ENCODE data around the gene HPS6. TPM values are rescaled to one million over a fixed set of nuclear protein-coding genes. Genes with fewer than 3 reads are reported as not detected.
A peak's percentile ranks its signal among the peaks of the same experiment; 100 is the strongest.

Gene HPS6
- total and polyA plus RNA-seq, 9 of the 15 experiments (the other 6 are each of a cell fraction or from before 2014, with no cell fraction given) = 0.45 to 14.0 (median 4.5) TPM

DNA sequence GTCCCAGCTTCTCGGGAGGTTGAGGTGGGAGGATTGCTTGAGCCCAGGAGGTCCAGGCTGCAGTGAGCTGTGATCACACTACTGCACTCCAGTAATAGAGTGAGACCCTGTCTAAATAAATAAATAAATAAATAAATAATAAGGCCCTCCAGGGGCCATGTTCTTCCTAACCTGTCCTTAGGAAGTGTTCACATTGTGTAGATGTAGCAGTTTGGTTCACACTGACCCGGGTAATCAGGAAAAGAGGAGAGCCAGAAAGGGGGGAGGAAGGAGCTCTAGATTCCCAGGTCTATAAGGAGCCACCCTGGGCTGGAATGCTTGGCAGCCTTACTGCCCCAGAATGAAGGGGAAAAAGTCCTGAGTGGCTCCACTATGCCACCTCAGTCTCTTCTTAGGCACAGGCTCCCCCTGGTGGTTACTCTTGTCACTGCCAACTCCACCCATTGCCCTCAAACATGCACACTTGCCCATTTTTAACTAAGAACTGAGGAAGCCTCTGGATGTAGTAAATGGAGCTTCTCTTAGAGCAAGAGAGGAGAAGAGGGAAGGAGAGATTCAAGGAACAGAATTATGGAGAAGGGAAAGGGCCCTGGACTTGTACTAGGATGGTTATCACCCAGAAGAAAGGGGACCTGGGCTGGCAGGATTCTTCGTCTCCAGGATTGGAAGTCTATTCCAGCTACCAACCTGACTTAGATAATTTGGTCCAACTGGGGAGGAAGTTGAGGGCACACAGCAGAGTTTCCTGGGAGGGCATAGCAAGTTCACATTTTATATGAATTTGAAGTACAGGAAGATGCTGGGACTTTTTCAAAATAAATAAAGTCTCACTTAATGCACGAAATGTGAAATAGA is 7.8 kb downstream of the HPS6 start:
- H3K9ac ChIP-seq (ENCODE audit: insufficient read depth in 1 of 2, low read depth in 2 of 2, low read length in 2 of 2) = no peak overlapping the region
- no peaks in the 10 kb centered on the region for H3K36me3 ChIP-seq (ENCODE audit: control insufficient read depth, insufficient read depth, low read length)
- intact Hi-C loops (cut with micrococcal nuclease) = loop anchor here (2.0 to 5.0 kb wide), 3 partner anchors 236 to 471 kb away; partner anchors contain the start of gene NPM3
- FAIRE-seq (peak; percentile 84), DNase-seq (ENCODE audit: extremely low read depth in 1 of 4, low spot score in 3 of 4) (peak; percentile 67 to 79 (median 69)), ATAC-seq (peak; percentile 93)
- no peak overlapping the region for H2AFZ ChIP-seq (ENCODE audit: low read depth, low read length)
- POLR2A ChIA-PET = interaction anchor here (0.8 kb wide), 1 partner anchor 466 kb away, joined by 3 read pairs; no protein-coding TSS in a partner anchor
- H4K20me1 ChIP-seq (replicated peaks; ENCODE audit: control insufficient read depth, insufficient read depth, low read length) = no peaks in the 10 kb centered on the region
- H3K4me3 ChIP-seq = no peak overlapping the region
- H3K79me2 ChIP-seq (ENCODE audit: control insufficient read depth, insufficient read depth, low read length) = no peaks in the 10 kb centered on the region
- in situ Hi-C loops (cut with MboI) = loop anchor here (5.0 kb wide), 1 partner anchor 471 kb away; no protein-coding TSS in a partner anchor
- no peak overlapping the region for H3K4me2 ChIP-seq (ENCODE audit: insufficient read depth, low read length)
- H3K27ac ChIP-seq (ENCODE audit: extremely low read depth, low read depth, low read length) = no peak overlapping the region
- peaks cover 4% of the 10 kb centered on the region for H3K9me1 ChIP-seq (ENCODE audit: control insufficient read depth, insufficient read depth, low read length)
- H3K9me3 ChIP-seq (replicated peaks; ENCODE audit: control insufficient read depth, insufficient read depth, low read depth, low read length) = no peaks in the 10 kb centered on the region
- no TSS peak for BruUV-seq (replicated peaks)
- CTCF ChIA-PET (ENCODE audit: low intra/inter-chr PET ratio) = interaction anchor here (1.0 to 2.6 kb wide), 4 partner anchors 36 to 470 kb away, joined by 3 to 29 read pairs (median 14); no protein-coding TSS in a partner anchor
- H3K27me3 ChIP-seq (ENCODE audit: control insufficient read depth in 2 of 2, insufficient read depth in 2 of 2, low read length in 2 of 2) = no peaks in the 10 kb centered on the region
- WGBS (ENCODE audit: insufficient coverage, low coverage, missing lambda C conversion rate) = 92% methylated on average over 3 of the region's 4 CpGs
- peaks cover 3 to 11% of the 10 kb centered on the region in 2 experiments; a peak in 3 of 5 replicates for H3K4me1 ChIP-seq (replicated peaks in 1 of 2; ENCODE audit: control insufficient read depth in 2 of 2, insufficient read depth in 2 of 2, low read length in 2 of 2)
- TF ChIP-seq, protein P1, sequence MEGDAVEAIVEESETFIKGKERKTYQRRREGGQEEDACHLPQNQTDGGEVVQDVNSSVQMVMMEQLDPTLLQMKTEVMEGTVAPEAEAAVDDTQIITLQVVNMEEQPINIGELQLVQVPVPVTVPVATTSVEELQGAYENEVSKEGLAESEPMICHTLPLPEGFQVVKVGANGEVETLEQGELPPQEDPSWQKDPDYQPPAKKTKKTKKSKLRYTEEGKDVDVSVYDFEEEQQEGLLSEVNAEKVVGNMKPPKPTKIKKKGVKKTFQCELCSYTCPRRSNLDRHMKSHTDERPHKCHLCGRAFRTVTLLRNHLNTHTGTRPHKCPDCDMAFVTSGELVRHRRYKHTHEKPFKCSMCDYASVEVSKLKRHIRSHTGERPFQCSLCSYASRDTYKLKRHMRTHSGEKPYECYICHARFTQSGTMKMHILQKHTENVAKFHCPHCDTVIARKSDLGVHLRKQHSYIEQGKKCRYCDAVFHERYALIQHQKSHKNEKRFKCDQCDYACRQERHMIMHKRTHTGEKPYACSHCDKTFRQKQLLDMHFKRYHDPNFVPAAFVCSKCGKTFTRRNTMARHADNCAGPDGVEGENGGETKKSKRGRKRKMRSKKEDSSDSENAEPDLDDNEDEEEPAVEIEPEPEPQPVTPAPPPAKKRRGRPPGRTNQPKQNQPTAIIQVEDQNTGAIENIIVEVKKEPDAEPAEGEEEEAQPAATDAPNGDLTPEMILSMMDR (IDR thresholded peaks at IDR 0.05 in 2 of 3, conservative IDR thresholded peaks at IDR 0.05 in 1 of 3; ENCODE audit: insufficient read depth in 2 of 3, low read depth in 1 of 3, low read length in 3 of 3) = peak; percentile 82 to 91 (median 86)
- TF ChIP-seq, protein P2, sequence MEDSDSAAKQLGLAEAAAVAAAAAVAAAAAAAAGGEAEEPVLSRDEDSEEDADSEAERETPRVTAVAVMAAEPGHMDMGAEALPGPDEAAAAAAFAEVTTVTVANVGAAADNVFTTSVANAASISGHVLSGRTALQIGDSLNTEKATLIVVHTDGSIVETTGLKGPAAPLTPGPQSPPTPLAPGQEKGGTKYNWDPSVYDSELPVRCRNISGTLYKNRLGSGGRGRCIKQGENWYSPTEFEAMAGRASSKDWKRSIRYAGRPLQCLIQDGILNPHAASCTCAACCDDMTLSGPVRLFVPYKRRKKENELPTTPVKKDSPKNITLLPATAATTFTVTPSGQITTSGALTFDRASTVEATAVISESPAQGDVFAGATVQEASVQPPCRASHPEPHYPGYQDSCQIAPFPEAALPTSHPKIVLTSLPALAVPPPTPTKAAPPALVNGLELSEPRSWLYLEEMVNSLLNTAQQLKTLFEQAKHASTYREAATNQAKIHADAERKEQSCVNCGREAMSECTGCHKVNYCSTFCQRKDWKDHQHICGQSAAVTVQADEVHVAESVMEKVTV (CRISPR knock-in tag; IDR thresholded peaks at IDR 0.05) = peak; percentile 78
- TF ChIP-seq RAD21 (CRISPR knock-in tag; conservative IDR thresholded peaks at IDR 0.05 in 1 of 2, IDR thresholded peaks at IDR 0.05 in 1 of 2) (peak; percentile 89 to 94), ZSCAN29 (IDR thresholded peaks at IDR 0.05) (no peak), SMAD1 (IDR thresholded peaks at IDR 0.05; ENCODE audit: low read depth, low read length, partially characterized antibody) (peak; percentile 14), ARID2 (IDR thresholded peaks at IDR 0.05) (peak; percentile 84), BCOR (IDR thresholded peaks at IDR 0.05) (no peak), MYC (IDR thresholded peaks at IDR 0.05; ENCODE audit: low read depth, low read length) (no peak), MYC (CRISPR knock-in tag; IDR thresholded peaks at IDR 0.05; ENCODE audit: borderline replicate concordance, low read depth) (no peak), ZNF699 (CRISPR knock-in tag; IDR thresholded peaks at IDR 0.05; ENCODE audit: insufficient replicate concordance) (no peak)

Data from K562 (cell line).